Activated naive CD4-positive, alpha-beta T cell treated with anti-CD3 and anti-CD28 coated beads, Interleukin-2, amount 50 U/mL, for 16 hours (primary cell): ENCODE results near the gene SMPD3.

Experiments used
- DNase-seq: peaks from one replicate; pipeline ENCODE4 v3.0.0-alpha.2; 2020

SMPD3 gene

GRCh38 chr16:68379472-68380347 lies 68.6 kb downstream of the SMPD3 start:
- no peak for DNase-seq

GRCh38 chr16:68378436-68379415 lies 69.6 kb downstream of the SMPD3 start:
- DNase-seq, result no peak

DNA sequence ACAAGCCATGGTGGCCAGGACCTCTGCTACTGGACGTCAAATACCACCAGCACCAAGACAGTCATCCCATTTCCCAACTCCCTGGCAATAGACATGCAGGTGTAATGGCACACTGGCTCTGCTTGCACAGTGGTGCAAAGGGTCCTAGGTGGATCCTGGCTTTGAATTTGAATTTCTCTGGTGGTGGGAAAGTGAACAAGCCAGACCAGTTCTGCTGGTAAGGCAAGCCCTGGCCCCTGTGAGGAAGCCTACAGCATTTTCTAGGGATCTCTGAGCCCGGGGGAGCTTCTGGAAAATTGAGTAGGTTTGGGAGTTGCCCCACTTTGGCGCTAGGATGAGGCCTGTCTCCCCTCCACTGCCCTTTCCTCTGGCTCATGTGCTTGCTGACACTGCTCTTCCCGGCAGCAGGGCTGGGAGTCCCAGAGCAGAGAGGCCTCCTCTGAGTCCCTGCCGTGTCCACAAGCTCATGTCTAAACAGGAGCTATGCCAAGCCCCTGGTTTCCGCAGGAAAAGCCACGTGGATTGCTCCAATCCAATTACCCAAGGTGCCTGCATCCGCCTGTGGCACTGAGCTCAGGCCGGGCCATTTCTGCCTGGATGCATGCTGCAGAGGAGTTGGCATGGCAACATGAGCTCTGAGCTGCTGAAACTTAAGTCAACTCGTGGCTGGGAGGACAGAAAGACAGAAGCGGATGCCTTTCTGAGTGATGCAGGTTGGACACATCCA lies 70.5 kb downstream of the SMPD3 start:
- no peak for DNase-seq

DNA sequence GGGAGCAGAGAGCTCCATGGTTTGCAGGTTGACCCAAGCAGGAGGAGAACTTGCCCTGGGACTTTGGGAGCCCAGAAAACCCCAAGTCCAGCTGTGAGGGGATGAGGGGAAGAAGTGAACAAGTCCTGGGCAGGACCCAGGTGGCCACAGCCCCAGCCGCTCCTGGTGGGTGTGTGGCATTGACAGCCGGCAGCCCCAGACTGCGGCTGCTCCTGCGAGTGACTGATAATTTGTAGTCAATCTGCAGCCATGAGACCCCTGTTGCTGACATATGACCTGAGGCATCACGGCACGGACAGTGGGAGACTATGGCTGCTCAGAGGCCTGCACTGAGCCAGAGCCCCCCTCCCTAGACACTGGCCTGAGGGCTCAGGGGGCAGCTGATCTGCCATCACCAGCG lies 71.1 kb downstream of the SMPD3 start:
- no peak for DNase-seq

DNA sequence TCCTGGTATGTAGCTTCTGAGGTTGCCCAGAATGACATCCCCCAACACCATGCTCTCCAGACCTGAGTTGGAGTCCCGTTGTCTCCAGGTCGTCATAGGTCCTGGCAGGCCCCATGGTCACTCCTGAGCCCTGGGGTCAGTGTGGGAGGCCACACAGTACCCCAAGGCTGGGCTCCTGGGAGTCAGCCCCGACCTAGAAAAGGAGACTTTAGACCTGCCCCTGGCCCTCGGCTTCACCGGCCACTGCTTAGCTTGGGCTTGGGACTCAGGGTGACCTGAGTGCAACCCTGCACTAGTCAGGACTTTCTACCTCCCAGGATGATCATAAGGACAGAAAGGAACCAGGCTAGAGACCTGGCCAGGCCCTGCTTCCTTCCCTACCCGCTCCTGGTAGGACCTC lies 71.7 kb downstream of the SMPD3 start:
- DNase-seq, result no peak

DNA sequence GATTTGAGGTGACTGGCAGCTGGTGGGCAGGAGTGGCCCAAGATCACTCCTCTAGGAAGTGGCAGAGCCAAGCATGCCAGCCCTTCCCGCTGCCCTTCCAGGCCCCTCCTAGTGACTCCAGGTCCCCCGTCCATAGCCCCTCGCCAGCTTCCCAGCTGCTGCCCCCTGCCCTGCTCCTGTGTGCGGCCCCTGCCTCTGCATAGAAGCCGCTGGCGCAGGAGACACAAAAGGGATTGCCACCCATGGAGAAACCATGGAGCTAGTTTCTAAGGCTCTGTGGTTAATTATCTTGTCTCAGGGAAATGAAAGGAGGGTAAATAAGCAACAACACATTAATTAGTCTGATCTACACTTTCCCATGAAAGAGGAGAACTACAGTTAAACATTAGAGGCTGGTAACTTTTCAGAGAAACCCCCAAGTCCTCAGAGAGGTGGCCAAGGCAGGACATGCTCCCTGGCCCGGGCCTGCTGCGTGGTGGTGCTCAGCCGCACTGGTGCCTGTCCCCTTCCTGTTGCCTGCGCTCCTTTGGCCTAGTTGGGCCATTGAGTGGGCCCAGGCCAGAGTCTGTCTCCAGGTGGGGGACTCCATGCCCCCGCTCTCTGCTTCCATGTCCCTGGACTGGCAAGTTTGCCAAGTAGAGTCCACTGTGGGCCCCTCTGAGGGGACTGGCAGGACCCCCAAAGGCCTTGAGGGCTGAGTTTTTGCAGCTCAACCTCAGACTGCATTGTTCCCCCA lies 72.3 kb downstream of the SMPD3 start:
- DNase-seq, result no peak

DNA sequence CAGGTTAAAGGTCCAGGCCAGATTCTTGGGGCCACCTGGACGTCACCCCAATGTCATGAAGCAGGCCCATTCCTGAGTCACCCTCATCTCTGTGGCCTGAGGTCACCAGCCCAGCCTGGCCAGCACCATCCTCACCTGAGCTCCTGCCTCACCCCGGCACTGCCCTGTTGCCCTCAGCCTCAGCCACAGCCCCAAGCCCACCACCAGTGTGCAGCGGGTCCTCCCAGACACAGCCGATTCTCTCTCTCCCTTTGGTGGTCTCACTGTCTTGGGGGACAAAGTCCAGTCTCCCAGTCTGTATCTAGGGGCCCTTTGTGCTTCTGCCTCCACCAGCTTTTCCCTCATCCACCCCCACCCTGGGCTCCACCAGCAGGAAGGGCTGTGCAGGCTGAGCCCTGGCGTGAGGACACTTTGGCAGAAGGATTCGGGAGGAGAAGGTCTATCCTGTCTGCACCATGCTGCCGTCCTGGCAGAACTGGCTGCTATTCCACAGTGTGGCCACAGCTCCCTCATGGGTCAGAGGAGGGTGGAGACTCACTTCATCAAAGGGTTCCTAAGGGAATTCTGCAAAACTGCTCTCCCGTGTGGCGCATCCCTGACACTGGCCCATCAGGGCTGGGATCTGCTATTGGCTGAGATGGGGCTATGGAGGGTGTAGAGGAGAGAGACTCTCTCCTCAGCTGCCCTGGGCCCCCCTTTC lies 73.2 kb downstream of the SMPD3 start:
- no peak for DNase-seq

- no peak for DNase-seq
These were observed 74.0 kb downstream of the SMPD3 start for GRCh38 chr16:68374246-68374805.

GRCh38 chr16:68373528-68374245 lies 74.6 kb downstream of the SMPD3 start:
- DNase-seq, result no peak

- DNase-seq, result no peak
These were observed 75.5 kb downstream of the SMPD3 start for GRCh38 chr16:68372806-68373205.

DNA sequence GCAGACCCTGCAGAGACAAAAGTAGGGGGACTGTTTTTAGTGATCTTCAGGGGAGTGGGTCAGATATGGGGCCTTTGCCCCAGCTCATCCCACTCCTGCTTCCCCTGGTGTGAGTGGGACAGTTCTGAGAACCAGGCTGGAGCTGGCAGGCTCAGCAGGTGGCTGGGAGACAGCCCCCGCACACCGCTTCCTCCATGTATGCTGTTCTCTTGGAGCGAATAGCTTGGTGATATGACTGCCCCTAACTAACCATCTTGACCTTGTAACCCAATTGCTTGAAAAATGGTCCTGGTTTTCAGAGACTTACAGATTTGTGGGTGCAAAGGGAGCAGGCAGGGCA lies 76.0 kb downstream of the SMPD3 start:
- no peak for DNase-seq

DNA sequence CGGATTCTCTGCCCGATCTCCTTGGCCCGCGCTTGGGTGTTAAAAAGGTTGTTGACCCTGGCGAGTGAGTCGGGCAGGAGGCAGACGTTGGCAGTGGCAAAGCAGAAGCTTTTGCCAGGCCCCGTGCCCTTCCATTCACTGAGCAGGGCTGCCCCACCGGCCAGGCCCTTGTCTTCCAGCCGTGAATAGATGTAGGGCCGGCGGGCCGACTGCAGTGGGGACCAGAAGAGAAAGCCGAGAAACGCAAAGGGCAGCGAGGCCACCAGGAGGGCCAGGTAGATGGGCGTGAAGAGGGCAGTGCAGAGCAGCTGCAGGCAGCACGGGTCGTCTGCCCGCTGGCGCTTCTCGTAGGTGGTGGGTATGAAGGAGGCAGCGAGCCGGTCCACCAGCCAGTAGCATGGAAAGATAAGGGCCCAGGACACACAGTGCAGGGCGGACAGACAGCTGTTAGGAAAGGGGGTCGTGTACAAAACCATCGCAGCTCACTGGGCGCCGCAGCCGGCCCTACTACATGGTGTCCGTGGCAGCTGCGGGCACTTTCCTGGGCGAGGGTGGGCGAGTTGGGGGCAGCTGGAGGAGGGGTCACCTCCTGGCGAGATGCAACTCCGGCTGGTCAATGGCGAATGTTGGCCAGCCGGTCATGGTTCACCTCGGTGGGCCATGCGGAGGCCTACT lies 76.5 kb downstream of the SMPD3 start:
- DNase-seq, result no peak

DNA sequence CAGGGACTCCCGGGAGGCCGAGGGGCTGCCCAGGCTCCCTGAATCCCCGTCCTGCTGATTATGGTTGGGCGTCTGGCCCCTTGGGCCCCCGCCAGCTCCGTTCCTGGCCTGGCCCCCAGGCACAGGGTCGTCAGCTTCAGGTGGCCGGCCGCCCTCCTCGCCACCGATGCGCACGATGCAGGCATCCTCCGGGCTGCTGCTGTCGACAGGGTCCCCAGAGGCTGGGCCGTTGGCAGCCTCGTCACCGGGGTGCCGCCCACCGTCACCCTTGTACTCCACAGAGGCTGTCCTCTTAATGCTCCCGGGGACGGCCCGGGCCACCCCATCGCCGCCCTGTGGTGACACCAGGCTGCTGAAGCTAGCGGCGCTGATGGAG lies 77.0 kb downstream of the SMPD3 start:
- DNase-seq, result no peak

- peak; percentile 37 for DNase-seq
These were observed 77.6 kb downstream of the SMPD3 start for GRCh38 chr16:68370581-68371275.

DNA sequence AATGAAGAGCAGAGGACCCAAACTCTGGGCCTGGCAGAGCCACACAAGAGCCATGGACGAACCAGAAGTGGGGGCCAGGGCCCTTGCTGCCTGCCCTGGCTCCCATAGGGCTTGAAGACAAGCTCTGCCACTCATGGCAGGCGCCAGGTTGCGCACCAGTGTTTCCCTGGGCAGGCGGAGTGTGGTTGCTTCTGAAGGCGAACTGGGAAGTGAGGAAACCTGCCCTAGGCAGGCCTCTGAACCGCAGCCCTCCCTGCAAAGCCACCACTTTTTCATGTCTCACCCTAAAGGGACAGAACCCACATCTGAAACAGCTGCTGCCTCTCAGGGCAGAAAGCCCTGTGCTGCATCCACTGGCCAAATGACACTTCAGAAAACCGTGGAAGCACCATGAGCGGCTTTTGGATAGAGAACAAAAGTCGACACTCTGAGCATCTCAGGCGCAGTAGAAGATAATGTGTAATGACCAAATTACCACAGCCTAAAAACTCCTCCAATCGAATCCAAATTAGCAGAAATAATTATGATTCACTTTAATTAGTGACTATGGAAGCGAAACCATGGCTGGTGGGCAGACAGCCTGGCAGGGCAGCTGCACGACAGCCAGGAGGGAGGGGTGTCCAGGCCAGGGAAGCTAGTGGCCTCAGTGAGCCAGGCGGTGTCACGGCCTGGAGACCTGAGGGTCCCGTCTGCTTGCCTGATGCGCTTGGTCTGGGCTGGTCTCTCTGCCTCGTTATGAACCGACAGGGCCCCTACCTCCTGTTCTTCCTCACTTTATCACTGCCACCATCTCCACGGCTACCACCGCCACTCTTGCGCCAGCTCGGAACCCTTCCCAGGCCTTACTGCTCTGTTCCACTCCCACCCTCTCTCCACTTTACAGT lies 78.4 kb downstream of the SMPD3 start:
- no peak for DNase-seq

GRCh38 chr16:68369168-68369567 lies 79.1 kb downstream of the SMPD3 start:
- no peak for DNase-seq

GRCh38 chr16:68368301-68368888 lies 79.9 kb downstream of the SMPD3 start:
- no peak for DNase-seq

DNA sequence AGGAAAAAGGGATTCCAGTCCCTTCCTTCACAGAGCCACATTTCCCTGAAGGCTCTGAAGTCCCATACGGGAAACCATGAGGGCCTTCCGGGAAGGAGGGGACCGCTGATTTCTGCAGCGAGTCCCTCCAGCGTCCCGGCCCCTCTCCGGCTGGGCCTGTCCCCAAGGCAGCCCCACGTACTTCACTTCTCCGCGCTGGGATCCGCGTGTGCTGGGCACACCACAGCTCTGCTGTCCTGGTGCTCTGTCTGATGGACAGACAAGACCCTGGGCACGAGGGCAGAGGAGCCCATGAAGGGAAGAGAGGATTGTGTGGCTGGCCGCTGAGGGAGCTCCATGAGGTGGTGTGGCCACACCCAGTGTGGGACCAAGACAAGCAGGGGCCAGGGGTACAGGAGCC lies 80.4 kb downstream of the SMPD3 start:
- no peak for DNase-seq
